Brain microvascular endothelial cell (primary cell): ENCODE results near the gene PSTPIP1.

Source experiments
- DNase-seq: peaks from one replicate; pipeline ENCODE4 v3.0.0-alpha.2; 2020
- H3K27ac ChIP-seq: fragments of 250-450 bp; sonication (Bioruptor Pico); 2 replicates; pipeline ENCODE4 v1.5.1; 2020; ENCODE audit warnings: mild to moderate bottlenecking, moderate library complexity
- H3K27me3 ChIP-seq: fragments of 250-450 bp; sonication (Bioruptor Pico); replicated peaks from 2 replicates; pipeline ENCODE4 v1.5.1; 2020; ENCODE audit warnings: mild to moderate bottlenecking
- H3K36me3 ChIP-seq: fragments of 250-450 bp; sonication (Bioruptor Pico); replicated peaks from 2 replicates; pipeline ENCODE4 v1.5.1; 2020; ENCODE audit warnings: mild to moderate bottlenecking
- H3K4me3 ChIP-seq: 2 replicates; pipeline ENCODE4 v1.5.1; 2011; ENCODE audit warnings: low read depth, mild to moderate bottlenecking, control low read depth, low read length, moderate library complexity
- in situ Hi-C: cut with HindIII; loops from 2 replicates; pipeline ENCODE4 v1.10.0; 2017; ENCODE audit warnings: low sequenced_read_pairs, low pct_ligation_motif_present
- TF ChIP-seq, protein P1 (sequence below): IDR thresholded peaks from 2 replicates; pipeline ENCODE4 v1.5.1; 2011; ENCODE audit warnings: low read depth, mild to moderate bottlenecking, moderate library complexity, low read length, control low read depth, inconsistent platforms; ENCODE audit errors: missing control alignments

PSTPIP1 gene

DNA sequence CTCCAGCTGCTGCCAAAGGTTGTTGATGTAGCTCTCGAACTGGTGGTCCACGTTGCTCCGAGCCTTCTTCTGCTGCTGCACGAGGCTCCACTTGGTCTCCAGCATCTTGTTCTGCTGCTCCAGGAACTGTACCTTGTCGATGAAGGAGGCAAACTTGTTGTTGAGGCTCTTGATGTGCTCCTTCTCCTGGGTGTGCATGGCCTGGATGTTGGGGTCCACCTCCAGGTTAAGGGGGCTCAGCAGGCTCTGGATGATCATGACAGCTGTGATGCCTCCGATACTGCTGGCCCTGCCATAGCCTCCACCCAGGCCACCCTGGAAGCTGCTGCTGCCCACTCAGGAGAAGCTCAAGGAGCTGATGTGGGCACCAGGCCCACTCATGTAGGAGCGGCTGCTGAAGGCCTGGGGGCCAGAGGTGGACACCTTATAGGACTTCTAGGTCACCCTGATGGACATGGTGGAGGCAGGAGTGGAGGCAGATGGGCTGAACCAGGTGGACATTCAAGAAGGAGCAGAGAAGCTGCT lies 14.9 kb upstream of the PSTPIP1 start:
- in situ Hi-C loops, result no loop called here
- no peak for DNase-seq
- no peaks in the 10 kb centered on the region for H3K36me3 ChIP-seq
- no peak overlapping the region for H3K27ac ChIP-seq
- TF ChIP-seq, protein P1, sequence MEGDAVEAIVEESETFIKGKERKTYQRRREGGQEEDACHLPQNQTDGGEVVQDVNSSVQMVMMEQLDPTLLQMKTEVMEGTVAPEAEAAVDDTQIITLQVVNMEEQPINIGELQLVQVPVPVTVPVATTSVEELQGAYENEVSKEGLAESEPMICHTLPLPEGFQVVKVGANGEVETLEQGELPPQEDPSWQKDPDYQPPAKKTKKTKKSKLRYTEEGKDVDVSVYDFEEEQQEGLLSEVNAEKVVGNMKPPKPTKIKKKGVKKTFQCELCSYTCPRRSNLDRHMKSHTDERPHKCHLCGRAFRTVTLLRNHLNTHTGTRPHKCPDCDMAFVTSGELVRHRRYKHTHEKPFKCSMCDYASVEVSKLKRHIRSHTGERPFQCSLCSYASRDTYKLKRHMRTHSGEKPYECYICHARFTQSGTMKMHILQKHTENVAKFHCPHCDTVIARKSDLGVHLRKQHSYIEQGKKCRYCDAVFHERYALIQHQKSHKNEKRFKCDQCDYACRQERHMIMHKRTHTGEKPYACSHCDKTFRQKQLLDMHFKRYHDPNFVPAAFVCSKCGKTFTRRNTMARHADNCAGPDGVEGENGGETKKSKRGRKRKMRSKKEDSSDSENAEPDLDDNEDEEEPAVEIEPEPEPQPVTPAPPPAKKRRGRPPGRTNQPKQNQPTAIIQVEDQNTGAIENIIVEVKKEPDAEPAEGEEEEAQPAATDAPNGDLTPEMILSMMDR, result no peak
- no peak overlapping the region for H3K4me3 ChIP-seq
- no peaks in the 10 kb centered on the region for H3K27me3 ChIP-seq

DNA sequence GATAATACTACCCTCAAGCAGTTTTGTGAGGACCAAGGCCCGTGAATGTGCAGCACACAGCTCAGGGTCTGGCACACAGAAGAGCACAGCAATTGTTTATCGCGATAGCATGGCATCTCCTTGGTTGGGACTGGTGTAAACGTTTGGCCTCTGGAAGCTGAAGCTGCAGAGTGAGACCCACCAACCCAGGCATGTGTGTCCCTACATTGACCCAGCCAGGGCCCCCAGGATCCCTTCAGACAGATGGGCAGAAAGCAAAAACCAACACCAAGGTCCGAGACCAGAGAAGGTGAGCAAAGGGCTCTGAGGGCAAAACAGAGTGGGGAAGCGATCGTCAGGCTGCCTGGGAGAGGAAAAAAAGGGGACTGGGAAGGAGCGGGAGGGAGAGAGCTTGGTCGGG lies 12.6 kb upstream of the PSTPIP1 start:
- H3K36me3 ChIP-seq, result no peaks in the 10 kb centered on the region
- in situ Hi-C loops, result no loop called here
- H3K27ac ChIP-seq, result no peak overlapping the region
- no peak overlapping the region for H3K4me3 ChIP-seq
- no peak for DNase-seq
- TF ChIP-seq, protein P1, result no peak
- no peaks in the 10 kb centered on the region for H3K27me3 ChIP-seq

DNA sequence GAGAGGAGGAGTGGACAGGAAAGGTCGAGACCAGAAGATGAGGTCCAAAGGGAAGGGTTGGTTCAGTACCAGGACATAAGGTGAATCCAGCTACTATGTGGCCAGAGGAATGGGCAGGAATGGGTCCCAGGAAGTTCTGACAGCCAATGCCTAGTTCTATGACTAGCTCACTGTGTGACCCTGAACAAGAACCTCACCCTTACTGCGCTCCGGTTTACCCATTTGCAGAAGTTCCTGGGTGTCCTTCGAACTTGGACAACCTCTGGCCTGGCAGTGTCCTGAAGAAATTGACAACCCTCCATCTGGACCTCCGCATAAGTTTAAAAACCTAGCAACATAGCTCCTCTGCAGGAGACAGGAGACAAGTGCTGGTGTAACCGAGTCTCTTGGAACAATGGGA lies 12.2 kb upstream of the PSTPIP1 start:
- TF ChIP-seq, protein P1, result no peak
- H3K27me3 ChIP-seq, result no peaks in the 10 kb centered on the region
- in situ Hi-C loops, result no loop called here
- H3K36me3 ChIP-seq, result no peaks in the 10 kb centered on the region
- no peak overlapping the region for H3K27ac ChIP-seq
- DNase-seq, result no peak
- no peak overlapping the region for H3K4me3 ChIP-seq

DNA sequence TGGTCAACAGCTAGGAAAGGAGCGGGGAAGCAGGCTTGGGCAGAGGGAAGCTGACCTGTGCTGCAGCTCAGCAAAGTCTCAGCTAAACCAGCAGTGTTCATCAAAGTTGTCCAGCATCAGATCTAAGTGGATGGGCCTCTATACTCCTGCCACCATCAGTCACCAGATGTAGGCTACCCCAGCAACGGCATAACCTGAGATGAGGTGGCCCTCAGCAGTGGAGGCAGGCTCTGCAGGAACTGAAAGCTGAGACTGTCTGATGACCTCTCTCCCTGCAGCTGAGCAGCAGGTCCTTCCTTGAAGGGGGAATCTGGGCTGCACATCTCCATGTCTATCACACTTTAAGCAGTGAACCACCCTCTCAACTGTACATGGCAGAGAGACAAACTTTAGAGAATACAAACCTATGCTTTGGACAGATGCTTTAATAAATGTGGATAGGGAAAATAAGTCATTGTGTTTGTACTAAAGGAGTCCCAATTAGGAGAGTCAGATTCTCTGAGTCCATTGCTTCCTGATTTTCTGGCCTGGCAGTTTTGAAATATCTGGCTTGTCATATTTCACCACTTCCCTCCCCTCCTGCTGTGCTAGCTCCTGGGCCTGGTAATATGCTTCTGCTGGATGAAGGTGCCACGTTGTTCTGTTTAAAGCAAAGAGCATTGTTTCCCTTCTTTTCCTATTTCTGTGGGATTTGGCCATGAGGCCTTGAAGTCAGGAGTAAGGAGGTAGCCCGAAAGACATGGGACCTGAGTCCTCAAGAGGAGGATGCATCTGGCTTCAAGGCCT lies 11.1 kb upstream of the PSTPIP1 start:
- DNase-seq, result no peak
- H3K4me3 ChIP-seq, result no peak overlapping the region
- in situ Hi-C loops, result no loop called here
- no peaks in the 10 kb centered on the region for H3K27me3 ChIP-seq
- H3K36me3 ChIP-seq, result no peaks in the 10 kb centered on the region
- TF ChIP-seq, protein P1, result no peak
- H3K27ac ChIP-seq, result no peak overlapping the region

DNA sequence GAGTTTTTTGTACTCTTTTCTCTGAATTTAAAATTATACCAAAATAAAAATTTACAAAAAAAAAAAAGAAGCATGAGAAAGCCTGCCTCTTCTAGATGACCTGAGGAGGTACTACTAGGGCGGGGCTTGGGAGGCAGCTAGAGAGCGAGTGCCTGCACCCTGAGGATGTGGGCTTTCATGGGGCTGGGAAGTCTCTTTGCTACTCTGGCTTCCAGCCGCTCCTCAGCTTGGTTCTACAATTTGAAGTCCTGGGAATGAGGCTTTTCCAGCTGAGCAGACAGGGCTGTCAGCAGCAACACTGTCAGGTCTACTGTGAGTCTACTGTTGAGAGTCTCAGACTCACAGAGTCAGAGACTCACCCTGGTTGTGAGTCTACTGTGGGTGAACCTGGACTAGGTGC lies 8.2 kb upstream of the PSTPIP1 start:
- no peak for DNase-seq
- TF ChIP-seq, protein P1, result no peak
- Histone ChIP-seq H3K36me3 (no peaks in the 10 kb centered on the region), H3K27ac (no peak overlapping the region), H3K4me3 (no peak overlapping the region), H3K27me3 (no peaks in the 10 kb centered on the region)
- in situ Hi-C loops, result no loop called here

DNA sequence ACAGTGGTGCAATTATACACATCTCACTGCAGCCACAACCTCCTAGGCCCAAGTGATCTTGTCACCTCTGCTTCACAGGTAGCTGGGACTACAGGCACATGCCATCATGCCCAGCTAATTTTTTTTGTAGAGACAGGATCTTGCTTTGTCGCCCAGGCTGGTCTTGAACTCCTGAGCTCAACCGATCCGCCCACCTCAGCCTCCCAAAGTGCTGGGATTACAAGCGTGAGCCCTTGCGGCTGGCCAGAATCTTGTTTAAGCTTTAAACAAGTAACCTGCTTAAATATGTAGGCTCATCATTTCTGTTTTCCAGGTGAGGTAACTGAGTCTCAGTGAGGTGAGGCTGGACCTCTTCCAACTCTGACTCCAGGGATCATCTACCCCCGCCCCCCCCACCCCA lies 7.7 kb upstream of the PSTPIP1 start:
- H3K27me3 ChIP-seq, result no peaks in the 10 kb centered on the region
- no peak overlapping the region for H3K27ac ChIP-seq
- H3K36me3 ChIP-seq, result no peaks in the 10 kb centered on the region
- in situ Hi-C loops, result no loop called here
- TF ChIP-seq, protein P1, result no peak
- no peak overlapping the region for H3K4me3 ChIP-seq
- DNase-seq, result no peak
